GM12878 (cell line): ENCODE data around the gene DGKB. TPM values are rescaled to one million over a fixed set of nuclear protein-coding genes. Genes with fewer than 3 reads are reported as not detected.

ENCODE experiments used
- ATAC-seq: fragments of 200-7000 bp; cut with Tn5 transposase; 3 replicates; pipeline ENCODE4 v1.9.1; 2020; ENCODE audit warnings: mild to moderate bottlenecking, moderate library complexity
- BruUV-seq: library from RNA; stranded (reverse); fragments of 400-500 nt; replicated peaks from 2 replicates; lab custom pipeline; 2021; lab: Mats Ljungman, UMichigan
- CTCF ChIA-PET: fragments of 300-600 bp; sonication (Branson Sonifier 250); formaldehyde crosslinking; extraction: SDS; loops from one replicate; lab custom pipeline; 2021; ENCODE audit warnings: inconsistent platforms; lab: Yijun Ruan, JAX
- POLR2A ChIA-PET: fragments of 350-600 bp; formaldehyde crosslinking; extraction: SDS; loops from one replicate; lab custom pipeline; 2021; ENCODE audit warnings: inconsistent platforms; lab: Charles Lee
- RAD21 ChIA-PET: fragments of 300-600 bp; sonication (Branson Sonifier 250); formaldehyde crosslinking; loops from one replicate; lab custom pipeline; 2023; ENCODE audit warnings: antibody characterized with exemption; ENCODE audit not compliant: unreplicated experiment; lab: Charles Lee
- SMC1A ChIA-PET: fragments of 300-600 bp; sonication (Branson Sonifier 250); formaldehyde crosslinking; loops from one replicate; lab custom pipeline; 2023; ENCODE audit not compliant: unreplicated experiment, uncharacterized antibody; lab: Charles Lee
- DNase-seq: peaks from one replicate; pipeline ENCODE4 v3.0.0-alpha.2; 2011; ENCODE audit warnings: low read depth, low spot score
- FAIRE-seq: peaks from 3 replicates; lab custom pipeline; 2011; peaks lifted over from hg19 to GRCh38; lab: Jason Lieb, UNC
- H2AFZ ChIP-seq: 2 replicates; pipeline ENCODE4 v1.6.0; 2011; ENCODE audit warnings: low read depth, low read length, control low read depth; ENCODE audit not compliant: control insufficient read depth
- H3K27ac ChIP-seq: 2 replicates; pipeline ENCODE4 v1.5.1; 2011; ENCODE audit warnings: control low read depth; ENCODE audit not compliant: control insufficient read depth, insufficient read depth
- H3K27me3 ChIP-seq, 2 experiments: replicated peaks in 1 of 2; 2 replicates each; pipeline versions ENCODE4 v1.6.0 to v1.6.1; 2011; ENCODE audit warnings: low read length in 1 of 2; ENCODE audit not compliant: control insufficient read depth in 2 of 2, insufficient read depth in 2 of 2
- H3K36me3 ChIP-seq, 2 experiments: 2 replicates each; pipeline ENCODE4 v1.5.1; 2011; ENCODE audit warnings: low read length in 1 of 2; ENCODE audit not compliant: control insufficient read depth in 2 of 2, insufficient read depth in 2 of 2
- H3K4me1 ChIP-seq: 2 replicates; pipeline ENCODE4 v1.6.1; 2011; ENCODE audit warnings: mild to moderate bottlenecking, low read length, moderate library complexity, mixed read lengths; ENCODE audit not compliant: control insufficient read depth, insufficient read depth
- H3K4me2 ChIP-seq: 2 replicates; pipeline ENCODE4 v1.6.0; 2011; ENCODE audit warnings: control low read depth; ENCODE audit not compliant: control insufficient read depth, insufficient read depth
- H3K4me3 ChIP-seq: fragments of 200-600 bp; sonication (generic); 2 replicates; pipeline ENCODE4 v1.5.1; 2016
- H3K79me2 ChIP-seq: 2 replicates; pipeline ENCODE4 v1.6.0; 2011; ENCODE audit warnings: low read length; ENCODE audit not compliant: control insufficient read depth, insufficient read depth
- H3K9ac ChIP-seq: 2 replicates; pipeline ENCODE4 v1.8.0; 2011; ENCODE audit warnings: low read length, control low read depth, mixed read lengths; ENCODE audit not compliant: control insufficient read depth, insufficient read depth
- H3K9me3 ChIP-seq: replicated peaks from 3 replicates; pipeline ENCODE4 v1.5.1; 2011; ENCODE audit warnings: mild to moderate bottlenecking, low read length; ENCODE audit not compliant: control insufficient read depth, insufficient read depth
- H4K20me1 ChIP-seq: 2 replicates; pipeline ENCODE4 v1.6.0; 2011; ENCODE audit not compliant: control insufficient read depth, insufficient read depth
- EED ChIP-seq: sonication (generic); IDR thresholded peaks from 2 replicates; pipeline ENCODE4 v1.6.1; 2016; ENCODE audit warnings: antibody characterized with exemption, low read depth
- EGR1 ChIP-seq, 2 experiments: IDR thresholded peaks; 1 replicate in 1 of 2; 2 replicates in 1 of 2; pipeline ENCODE4 v1.6.1; 2011 to 2012; ENCODE audit warnings: low read depth in 2 of 2, low read length in 2 of 2, borderline replicate concordance in 1 of 2, mild to moderate bottlenecking in 1 of 2, moderate library complexity in 1 of 2
- EP300 ChIP-seq, 2 experiments: fragments of 150-350 bp in 1 of 2; IDR thresholded peaks; 2 replicates each; pipeline ENCODE4 v1.6.1; 2011 to 2012; ENCODE audit warnings: low read depth in 2 of 2, low read length in 2 of 2, borderline replicate concordance in 1 of 2, improper control_type of control experiment in 1 of 2, inconsistent platforms in 1 of 2; ENCODE audit not compliant: control insufficient read depth in 1 of 2
- SIN3A ChIP-seq: IDR thresholded peaks from 2 replicates; pipeline ENCODE4 v1.6.1; 2012; ENCODE audit warnings: low read depth, low read length, improper control_type of control experiment
- SPI1 ChIP-seq: IDR thresholded peaks from 2 replicates; pipeline ENCODE4 v1.6.1; 2011; ENCODE audit warnings: low read depth, mild to moderate bottlenecking, low read length, moderate library complexity, borderline replicate concordance; ENCODE audit not compliant: insufficient read depth
- ZNF217 ChIP-seq: fragments of 450-650 bp; IDR thresholded peaks from 2 replicates; pipeline ENCODE4 v1.6.1; 2017; ENCODE audit warnings: antibody characterized with exemption, mild to moderate bottlenecking
- WGBS: methylation state at CpG from one replicate; pipeline ENCODE4 v1.1.6; 2016; ENCODE audit warnings: low lambda C conversion rate; ENCODE audit not compliant: insufficient replicate concordance, insufficient coverage; ENCODE audit errors: missing lambda C conversion rate; 5-methylcytosine and 5-hydroxymethylcytosine counted together
- in situ Hi-C: fragments of 300-500 bp; cut with MboI; formaldehyde crosslinking; loops from 9 replicates; pipeline ENCODE4 v1.14.3; 2018; ENCODE audit warnings: mixed read lengths
- intact Hi-C: fragments of 100-400 bp; cut with micrococcal nuclease; formaldehyde crosslinking; loops from one replicate; pipeline ENCODE4 v1.14.2; 2022; ENCODE audit not compliant: unreplicated experiment
- polyA plus RNA-seq, 11 experiments: library from polyadenylated mRNA; depleted of rRNA in 4 of 11; unstranded in 6 of 11; stranded (reverse) in 5 of 11; fragments of >200 nt; fragmentation: Nextera tagmentation in 4 of 11; fragmentation: Illumina TruSeq in 1 of 11; extraction: Ambion mirVana in 4 of 11; extraction: Trizol in 1 of 11; gene quantifications; 1 replicate in 1 of 11; 2 replicates in 10 of 11; pipeline versions ENCODE4 v1.2.1 to v1.2.3, GENCODE V29; 2011 to 2016; ENCODE audit warnings: inconsistent platforms in 2 of 11, missing spikeins in 2 of 11, low read depth in 1 of 11
- total RNA-seq, 4 experiments: library from RNA; depleted of rRNA in 3 of 4; stranded (reverse); fragments of >200 nt in 3 of 4; fragmentation: Illumina TruSeq in 1 of 4; extraction: Trizol in 1 of 4; gene quantifications; 2 replicates each; pipeline versions ENCODE4 v1.2.1 to v1.2.3, GENCODE V29; 2013 to 2021
- TF ChIP-seq, protein P1 (sequence below): fragments of 450-650 bp; IDR thresholded peaks from 2 replicates; pipeline ENCODE4 v1.6.1; 2017; ENCODE audit warnings: mild to moderate bottlenecking, moderate library complexity
- TF ChIP-seq, protein P2 (sequence below): fragments of 150-350 bp; IDR thresholded peaks from 2 replicates; pipeline ENCODE4 v1.6.1; 2014; ENCODE audit warnings: mild to moderate bottlenecking, low read depth, low read length

The DGKB gene
- total and polyA plus RNA-seq, 10 of the 15 experiments (the other 5 are each of a cell fraction or from before 2014, with no cell fraction given): 0.02 to 0.10 (median 0.04) TPM; not detected in 6

DNA sequence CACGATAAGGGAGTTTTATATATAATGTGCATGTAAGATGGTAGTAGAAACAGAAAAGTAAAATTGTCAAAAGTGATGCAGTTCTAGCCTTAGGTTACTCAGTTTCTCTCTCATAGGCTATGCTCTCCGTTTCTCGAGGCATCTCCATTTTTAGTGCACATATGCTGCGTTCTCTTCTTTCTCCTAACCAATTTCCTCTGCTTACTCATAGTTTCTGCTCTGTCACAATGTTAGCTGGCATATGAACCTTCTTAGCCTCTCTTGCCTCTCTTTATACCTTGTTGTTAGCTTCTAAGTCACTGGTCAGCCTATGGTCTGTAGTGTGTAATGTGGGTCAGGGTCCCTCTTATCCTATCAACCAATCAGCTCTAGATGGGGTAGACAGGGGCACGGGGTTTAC is 632.5 kb downstream of the DGKB start:
- Histone ChIP-seq H3K4me1 (no peaks in the 10 kb centered on the region), H4K20me1 (no peaks in the 10 kb centered on the region), H3K9me3 (no peaks in the 10 kb centered on the region), H3K4me2 (no peak overlapping the region), H3K36me3 (no peaks in the 10 kb centered on the region), H3K27me3 (no peaks in the 10 kb centered on the region), H3K4me3 (no peak overlapping the region), H3K79me2 (no peaks in the 10 kb centered on the region), H3K9ac (no peak overlapping the region), H3K27ac (no peak overlapping the region), H2AFZ (no peak overlapping the region)
- no peak for FAIRE-seq
- ChIA-PET SMC1A (interaction anchor here (0.7 to 1.0 kb wide), 2 partner anchors 187 to 421 kb away, joined by 3 read pairs; no protein-coding TSS in a partner anchor), CTCF (no interaction called here), RAD21 (no interaction called here), POLR2A (no interaction called here)
- intact Hi-C loops (no loop called here), in situ Hi-C loops (no loop called here)
- BruUV-seq: no TSS peak
- no peak for DNase-seq
- TF ChIP-seq, protein P1, sequence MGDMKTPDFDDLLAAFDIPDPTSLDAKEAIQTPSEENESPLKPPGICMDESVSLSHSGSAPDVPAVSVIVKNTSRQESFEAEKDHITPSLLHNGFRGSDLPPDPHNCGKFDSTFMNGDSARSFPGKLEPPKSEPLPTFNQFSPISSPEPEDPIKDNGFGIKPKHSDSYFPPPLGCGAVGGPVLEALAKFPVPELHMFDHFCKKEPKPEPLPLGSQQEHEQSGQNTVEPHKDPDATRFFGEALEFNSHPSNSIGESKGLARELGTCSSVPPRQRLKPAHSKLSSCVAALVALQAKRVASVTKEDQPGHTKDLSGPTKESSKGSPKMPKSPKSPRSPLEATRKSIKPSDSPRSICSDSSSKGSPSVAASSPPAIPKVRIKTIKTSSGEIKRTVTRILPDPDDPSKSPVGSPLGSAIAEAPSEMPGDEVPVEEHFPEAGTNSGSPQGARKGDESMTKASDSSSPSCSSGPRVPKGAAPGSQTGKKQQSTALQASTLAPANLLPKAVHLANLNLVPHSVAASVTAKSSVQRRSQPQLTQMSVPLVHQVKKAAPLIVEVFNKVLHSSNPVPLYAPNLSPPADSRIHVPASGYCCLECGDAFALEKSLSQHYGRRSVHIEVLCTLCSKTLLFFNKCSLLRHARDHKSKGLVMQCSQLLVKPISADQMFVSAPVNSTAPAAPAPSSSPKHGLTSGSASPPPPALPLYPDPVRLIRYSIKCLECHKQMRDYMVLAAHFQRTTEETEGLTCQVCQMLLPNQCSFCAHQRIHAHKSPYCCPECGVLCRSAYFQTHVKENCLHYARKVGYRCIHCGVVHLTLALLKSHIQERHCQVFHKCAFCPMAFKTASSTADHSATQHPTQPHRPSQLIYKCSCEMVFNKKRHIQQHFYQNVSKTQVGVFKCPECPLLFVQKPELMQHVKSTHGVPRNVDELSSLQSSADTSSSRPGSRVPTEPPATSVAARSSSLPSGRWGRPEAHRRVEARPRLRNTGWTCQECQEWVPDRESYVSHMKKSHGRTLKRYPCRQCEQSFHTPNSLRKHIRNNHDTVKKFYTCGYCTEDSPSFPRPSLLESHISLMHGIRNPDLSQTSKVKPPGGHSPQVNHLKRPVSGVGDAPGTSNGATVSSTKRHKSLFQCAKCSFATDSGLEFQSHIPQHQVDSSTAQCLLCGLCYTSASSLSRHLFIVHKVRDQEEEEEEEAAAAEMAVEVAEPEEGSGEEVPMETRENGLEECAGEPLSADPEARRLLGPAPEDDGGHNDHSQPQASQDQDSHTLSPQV: no peak
- TF ChIP-seq SPI1 (no peak), EGR1 (IDR thresholded peaks at IDR 0.05; ENCODE audit: borderline replicate concordance in 1 of 2, low read depth in 2 of 2, low read length in 2 of 2) (no peak), SIN3A (no peak), ZNF217 (no peak), EED (no peak), EP300 (IDR thresholded peaks at IDR 0.05; ENCODE audit: borderline replicate concordance in 1 of 2, control insufficient read depth in 1 of 2, low read depth in 2 of 2, low read length in 2 of 2) (no peak)
- TF ChIP-seq, protein P2, sequence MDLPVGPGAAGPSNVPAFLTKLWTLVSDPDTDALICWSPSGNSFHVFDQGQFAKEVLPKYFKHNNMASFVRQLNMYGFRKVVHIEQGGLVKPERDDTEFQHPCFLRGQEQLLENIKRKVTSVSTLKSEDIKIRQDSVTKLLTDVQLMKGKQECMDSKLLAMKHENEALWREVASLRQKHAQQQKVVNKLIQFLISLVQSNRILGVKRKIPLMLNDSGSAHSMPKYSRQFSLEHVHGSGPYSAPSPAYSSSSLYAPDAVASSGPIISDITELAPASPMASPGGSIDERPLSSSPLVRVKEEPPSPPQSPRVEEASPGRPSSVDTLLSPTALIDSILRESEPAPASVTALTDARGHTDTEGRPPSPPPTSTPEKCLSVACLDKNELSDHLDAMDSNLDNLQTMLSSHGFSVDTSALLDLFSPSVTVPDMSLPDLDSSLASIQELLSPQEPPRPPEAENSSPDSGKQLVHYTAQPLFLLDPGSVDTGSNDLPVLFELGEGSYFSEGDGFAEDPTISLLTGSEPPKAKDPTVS: no peak
- no peak for ATAC-seq
- 30% methylated on average over 5 of the region's 5 CpGs for WGBS
